Measurements from ENCODE around the gene CPNE4. TPM values are rescaled to one million over a fixed set of nuclear protein-coding genes. Genes with fewer than 3 reads are reported as not detected.

CPNE4 gene
- total and polyA plus RNA-seq, 9 of the 15 experiments (the other 6 are each of a cell fraction or from before 2014, with no cell fraction given): not detected

GRCh38 chr3:131735544-131735943, 299.3 kb downstream of the CPNE4 start (continued):
- no peak for TF ChIP-seq CHD7 (IDR thresholded peaks at IDR 0.05; ENCODE audit: low read depth, low read length)
- no peak for TF ChIP-seq KAT7 (CRISPR knock-in tag; IDR thresholded peaks at IDR 0.05; ENCODE audit: borderline replicate concordance)

Measured in K562 (cell line).